KMS-11 (cell line): Measurements from ENCODE around the gene DEFB129.

Experiments used
- H2AFZ ChIP-seq: fragments of 200-600 bp; sonication (generic); 2 replicates; pipeline ENCODE4 v1.6.1; 2016; ENCODE audit warnings: antibody characterized with exemption, mixed run types, low read depth
- H3K27ac ChIP-seq: fragments of 200-600 bp; sonication (generic); 2 replicates; pipeline ENCODE4 v1.6.1; 2016; ENCODE audit warnings: mild to moderate bottlenecking, mixed run types
- H3K27me3 ChIP-seq: fragments of 200-600 bp; sonication (generic); 2 replicates; pipeline ENCODE4 v1.6.1; 2017; ENCODE audit warnings: mild to moderate bottlenecking, low read depth, mixed run types, moderate library complexity; ENCODE audit not compliant: insufficient read depth
- H3K36me3 ChIP-seq: fragments of 200-600 bp; sonication (generic); 2 replicates; pipeline ENCODE4 v1.6.1; 2017; ENCODE audit warnings: mild to moderate bottlenecking, mixed run types; ENCODE audit not compliant: insufficient read depth
- H3K4me1 ChIP-seq: fragments of 200-600 bp; sonication (generic); 2 replicates; pipeline ENCODE4 v1.6.1; 2016; ENCODE audit warnings: mild to moderate bottlenecking, low read depth, mixed run types; ENCODE audit not compliant: poor library complexity, severe bottlenecking
- H3K4me2 ChIP-seq: fragments of 200-600 bp; sonication (generic); 2 replicates; pipeline ENCODE4 v1.7.0; 2016; ENCODE audit warnings: mild to moderate bottlenecking, mixed run types
- H3K4me3 ChIP-seq: fragments of 200-600 bp; sonication (generic); IDR thresholded peaks from 2 replicates; pipeline ENCODE4 v1.6.1; 2017; ENCODE audit warnings: low read depth, low read length, mixed read lengths; ENCODE audit not compliant: insufficient read depth
- H3K79me2 ChIP-seq: fragments of 200-600 bp; sonication (generic); 2 replicates; pipeline ENCODE4 v1.6.1; 2016; ENCODE audit warnings: low read depth, mixed run types; ENCODE audit not compliant: insufficient read depth
- H3K9ac ChIP-seq: fragments of 200-600 bp; sonication (generic); 2 replicates; pipeline ENCODE4 v1.6.1; 2016; ENCODE audit warnings: mild to moderate bottlenecking, mixed run types
- H4K20me1 ChIP-seq: fragments of 200-600 bp; sonication (generic); 2 replicates; pipeline ENCODE4 v1.6.1; 2016; ENCODE audit warnings: mild to moderate bottlenecking, mixed run types; ENCODE audit not compliant: insufficient read depth
- TF ChIP-seq, protein P1 (sequence below): fragments of 200-600 bp; sonication (generic); conservative IDR thresholded peaks from 2 replicates; pipeline ENCODE4 v1.6.1; 2017; ENCODE audit warnings: low read depth, mild to moderate bottlenecking, antibody characterized with exemption, low read length, moderate library complexity, mixed read lengths

DEFB129 gene

DNA sequence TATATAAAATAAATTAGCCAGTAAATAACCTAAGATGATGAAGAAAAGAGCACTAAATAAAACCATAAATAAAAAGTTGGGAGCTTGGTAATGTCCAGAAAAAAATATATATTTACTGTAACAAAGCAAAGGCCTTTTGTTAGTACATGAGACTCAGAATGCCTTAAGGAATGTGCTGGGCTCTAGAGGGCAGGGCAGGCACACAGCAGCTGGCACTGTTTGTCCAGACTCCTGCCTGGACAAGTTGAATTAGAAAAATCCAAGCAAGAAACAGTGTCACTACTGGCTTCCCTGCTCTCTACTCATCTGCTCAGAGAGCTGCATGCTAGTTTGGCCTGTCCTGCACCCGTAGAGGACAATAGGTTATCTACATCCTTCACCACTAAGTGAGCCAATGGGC, 8.8 kb downstream of the DEFB129 start:
- Histone ChIP-seq H3K4me3 (no peak overlapping the region), H3K79me2 (no peaks in the 10 kb centered on the region), H3K9ac (no peak overlapping the region), H2AFZ (no peak overlapping the region), H3K36me3 (no peaks in the 10 kb centered on the region), H3K4me1 (no peaks in the 10 kb centered on the region), H3K27me3 (no peaks in the 10 kb centered on the region), H4K20me1 (no peaks in the 10 kb centered on the region), H3K4me2 (no peak overlapping the region), H3K27ac (no peak overlapping the region)
- TF ChIP-seq, protein P1, sequence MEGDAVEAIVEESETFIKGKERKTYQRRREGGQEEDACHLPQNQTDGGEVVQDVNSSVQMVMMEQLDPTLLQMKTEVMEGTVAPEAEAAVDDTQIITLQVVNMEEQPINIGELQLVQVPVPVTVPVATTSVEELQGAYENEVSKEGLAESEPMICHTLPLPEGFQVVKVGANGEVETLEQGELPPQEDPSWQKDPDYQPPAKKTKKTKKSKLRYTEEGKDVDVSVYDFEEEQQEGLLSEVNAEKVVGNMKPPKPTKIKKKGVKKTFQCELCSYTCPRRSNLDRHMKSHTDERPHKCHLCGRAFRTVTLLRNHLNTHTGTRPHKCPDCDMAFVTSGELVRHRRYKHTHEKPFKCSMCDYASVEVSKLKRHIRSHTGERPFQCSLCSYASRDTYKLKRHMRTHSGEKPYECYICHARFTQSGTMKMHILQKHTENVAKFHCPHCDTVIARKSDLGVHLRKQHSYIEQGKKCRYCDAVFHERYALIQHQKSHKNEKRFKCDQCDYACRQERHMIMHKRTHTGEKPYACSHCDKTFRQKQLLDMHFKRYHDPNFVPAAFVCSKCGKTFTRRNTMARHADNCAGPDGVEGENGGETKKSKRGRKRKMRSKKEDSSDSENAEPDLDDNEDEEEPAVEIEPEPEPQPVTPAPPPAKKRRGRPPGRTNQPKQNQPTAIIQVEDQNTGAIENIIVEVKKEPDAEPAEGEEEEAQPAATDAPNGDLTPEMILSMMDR, result no peak

DNA sequence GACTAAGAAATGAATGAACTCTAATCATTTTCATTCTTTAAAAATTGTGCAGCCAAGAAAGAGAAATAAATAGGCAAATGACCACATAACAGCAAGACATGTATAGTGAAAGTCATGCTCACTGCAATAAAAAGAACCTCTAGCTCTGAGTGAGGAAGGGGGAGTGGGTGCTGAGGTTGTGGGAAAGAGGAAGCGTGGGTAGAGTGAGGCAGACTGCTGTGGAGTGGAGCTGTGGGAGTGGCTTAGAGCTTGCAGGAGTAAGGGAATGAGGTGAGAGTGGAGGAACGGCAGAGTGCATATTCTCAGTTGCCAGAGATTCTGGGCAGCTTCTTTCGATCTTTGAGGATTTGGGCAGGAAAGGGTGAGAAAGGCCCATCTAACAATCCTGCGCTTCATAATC, 10.4 kb downstream of the DEFB129 start:
- Histone ChIP-seq H3K27ac (no peak overlapping the region), H3K27me3 (no peaks in the 10 kb centered on the region), H3K4me2 (no peak overlapping the region), H2AFZ (no peak overlapping the region), H4K20me1 (no peaks in the 10 kb centered on the region), H3K79me2 (no peaks in the 10 kb centered on the region), H3K4me3 (no peak overlapping the region), H3K36me3 (no peaks in the 10 kb centered on the region), H3K4me1 (no peaks in the 10 kb centered on the region), H3K9ac (no peak overlapping the region)
- TF ChIP-seq, protein P1, result no peak

DNA sequence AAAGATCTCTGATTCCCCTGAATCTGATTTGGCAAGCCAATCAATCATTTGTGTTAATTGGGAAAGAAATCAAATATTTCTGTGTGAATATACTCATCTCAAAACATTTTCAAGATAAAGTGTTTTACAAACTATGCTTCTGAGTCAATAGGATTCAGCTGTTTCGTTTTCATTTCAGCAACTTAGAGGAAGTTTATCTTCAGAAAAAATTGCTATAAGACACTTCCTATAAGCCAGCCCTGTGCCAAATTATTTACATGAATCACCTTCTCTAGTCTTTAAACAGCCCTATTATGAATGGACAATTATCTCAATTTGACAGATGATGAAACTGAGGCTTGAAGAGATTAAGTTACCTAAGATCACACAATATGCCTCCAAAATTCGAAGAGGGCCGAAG, 10.9 kb downstream of the DEFB129 start:
- H3K36me3 ChIP-seq, result no peaks in the 10 kb centered on the region
- no peak overlapping the region for H3K9ac ChIP-seq
- H4K20me1 ChIP-seq, result no peaks in the 10 kb centered on the region
- H3K27ac ChIP-seq, result no peak overlapping the region
- H3K4me1 ChIP-seq, result no peaks in the 10 kb centered on the region
- no peak overlapping the region for H3K4me3 ChIP-seq
- H3K4me2 ChIP-seq, result no peak overlapping the region
- H3K27me3 ChIP-seq, result no peaks in the 10 kb centered on the region
- H2AFZ ChIP-seq, result no peak overlapping the region
- H3K79me2 ChIP-seq, result no peaks in the 10 kb centered on the region
- TF ChIP-seq, protein P1, result no peak

DNA sequence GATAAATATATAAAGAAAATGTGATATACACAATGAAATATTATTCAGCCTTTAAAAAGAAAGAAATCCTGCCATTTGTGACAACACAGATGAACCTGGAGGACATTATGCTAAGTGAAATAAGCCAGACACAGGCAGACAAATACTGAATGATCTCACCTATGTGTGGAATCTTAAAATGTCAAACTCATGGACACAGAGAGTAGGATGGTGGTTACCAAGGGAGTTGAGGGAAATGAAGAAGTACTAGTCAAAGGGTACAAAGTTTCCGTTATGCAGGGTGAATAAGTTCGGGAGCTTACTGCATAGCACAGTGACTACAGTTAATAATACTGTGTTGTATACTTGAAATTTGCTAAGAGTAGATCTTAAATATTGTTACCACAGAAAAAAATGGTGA, 15.8 kb downstream of the DEFB129 start:
- Histone ChIP-seq H3K36me3 (no peaks in the 10 kb centered on the region), H3K27me3 (no peaks in the 10 kb centered on the region)

More for the DNA sequence above, 15.8 kb downstream of the DEFB129 start:
- Histone ChIP-seq H3K27ac (no peak overlapping the region), H3K4me2 (no peak overlapping the region), H3K79me2 (no peaks in the 10 kb centered on the region), H4K20me1 (no peaks in the 10 kb centered on the region), H3K9ac (no peak overlapping the region), H2AFZ (no peak overlapping the region), H3K4me1 (no peaks in the 10 kb centered on the region), H3K4me3 (no peak overlapping the region)
- TF ChIP-seq, protein P1, result no peak
